HG03139 (cell line): ENCODE data around the gene COPG1.
"Not testable (repeated sequence)": the region's sequence is repeated elsewhere in the genome, so short reads cannot be mapped to it uniquely, and the experiment has no call there.

Source experiments
- ATAC-seq: cut with Tn5 transposase; IDR thresholded peaks from one replicate; pipeline ENCODE4 v1.9.1; 2021; ENCODE audit not compliant: unreplicated experiment

Gene COPG1

GRCh38 chr3:129249284-129250065 is at the start of gene COPG1:
COPG1 (plus strand) TSS chr3:129249606; CDS start chr3:129249710, 104 bp downstream.
- ATAC-seq, result peak; percentile 60

DNA sequence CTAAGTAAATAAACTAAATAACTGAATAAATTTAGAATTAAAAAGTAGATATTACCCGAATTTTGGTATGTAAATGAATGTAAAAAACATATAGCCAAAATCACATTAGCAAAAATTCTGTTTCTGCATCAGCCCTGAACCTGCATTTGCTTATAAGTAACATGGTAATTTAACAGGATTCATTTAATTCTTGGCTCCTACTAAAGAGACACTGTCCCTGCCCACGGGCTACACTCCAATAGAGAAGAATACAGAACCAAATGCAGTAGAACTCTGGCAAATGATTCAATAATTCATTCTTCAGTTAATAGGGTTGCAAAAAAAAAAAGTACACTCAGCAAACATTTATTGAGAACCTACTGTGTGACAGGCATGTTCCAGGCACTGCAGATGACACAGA is 44.9 kb upstream of the COPG1 start:
- ATAC-seq, result no peak

GRCh38 chr3:129205109-129205832 is 44.1 kb upstream of the COPG1 start:
- no peak for ATAC-seq

DNA sequence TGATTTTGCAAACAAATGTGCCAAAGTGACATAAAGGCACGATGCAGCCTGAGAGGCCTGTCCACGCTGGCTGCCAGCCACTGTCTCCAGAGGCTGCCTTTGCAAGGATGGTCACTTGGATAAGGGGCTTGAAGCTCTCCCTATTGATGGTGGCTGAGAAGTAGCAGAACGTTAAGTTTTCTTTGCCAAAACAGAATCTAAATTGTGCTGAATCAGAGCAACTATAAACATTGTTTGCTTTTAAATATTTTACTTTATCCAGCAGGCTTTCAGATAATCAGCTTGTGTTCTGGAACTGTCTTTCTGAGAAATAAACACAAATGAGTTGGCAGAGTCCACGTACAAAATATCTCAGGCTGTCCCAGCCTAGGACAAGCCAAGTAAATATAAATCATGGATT is 41.9 kb upstream of the COPG1 start:
- no peak for ATAC-seq

DNA sequence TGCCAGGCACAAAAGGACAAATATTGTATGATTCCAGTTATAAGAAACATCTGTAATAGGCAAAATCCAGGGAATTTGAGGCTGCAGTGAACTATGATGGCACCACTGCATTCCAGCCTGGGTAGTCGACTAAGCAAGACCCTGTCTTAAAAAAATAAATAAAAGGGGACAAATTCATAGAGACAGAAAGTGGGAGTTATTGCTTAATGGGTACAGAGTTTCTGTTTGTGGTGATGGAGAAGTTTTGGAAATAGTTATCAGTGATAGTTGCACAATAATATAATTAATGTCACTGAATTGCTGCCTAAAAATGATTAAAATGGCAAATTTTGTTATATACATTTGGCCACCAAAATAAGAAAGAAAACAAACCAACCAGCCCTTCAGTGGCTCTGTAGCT is 38.1 kb upstream of the COPG1 start:
- ATAC-seq, result no peak

DNA sequence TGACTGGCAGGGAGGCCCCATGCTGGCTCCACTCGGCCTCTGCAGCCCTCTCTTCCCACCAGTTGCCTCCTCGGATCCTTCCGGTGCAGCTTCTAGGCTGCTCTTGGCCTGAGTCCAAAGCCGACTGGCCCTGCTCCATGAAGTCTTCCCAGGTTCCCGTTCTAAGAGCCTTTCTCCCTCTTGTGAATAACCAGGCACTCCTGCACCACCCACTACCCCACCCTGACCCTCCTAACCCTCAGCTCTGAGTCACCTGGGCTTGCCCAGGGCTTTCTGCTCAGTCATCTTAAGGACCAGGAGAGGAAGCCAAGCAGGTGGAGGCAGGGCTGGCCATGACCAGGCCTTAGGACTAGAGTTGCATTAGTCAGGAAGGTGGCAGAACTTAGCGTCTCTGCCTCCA is 37.6 kb upstream of the COPG1 start:
- ATAC-seq, result no peak

DNA sequence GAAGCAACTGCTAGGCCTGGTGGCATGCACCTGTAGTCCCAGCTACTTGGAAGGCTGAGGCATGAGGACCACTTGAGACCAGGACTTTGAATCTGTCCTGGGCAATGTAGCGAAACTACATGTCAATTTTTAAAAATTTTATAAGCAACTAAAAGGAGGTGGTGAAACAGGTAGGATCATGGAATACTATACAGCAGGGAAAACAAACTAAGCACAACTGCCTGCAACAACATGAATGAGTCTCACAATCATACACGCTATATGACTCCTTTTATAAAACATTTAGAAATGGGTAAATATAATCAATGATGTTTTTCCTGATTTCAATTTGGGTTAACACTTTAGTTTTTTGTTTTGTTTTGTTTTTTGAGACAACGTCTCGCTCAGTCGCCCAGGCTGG is 36.2 kb upstream of the COPG1 start:
- ATAC-seq, result no peak

GRCh38 chr3:129218742-129219141 is 30.7 kb upstream of the COPG1 start:
- no peak for ATAC-seq

DNA sequence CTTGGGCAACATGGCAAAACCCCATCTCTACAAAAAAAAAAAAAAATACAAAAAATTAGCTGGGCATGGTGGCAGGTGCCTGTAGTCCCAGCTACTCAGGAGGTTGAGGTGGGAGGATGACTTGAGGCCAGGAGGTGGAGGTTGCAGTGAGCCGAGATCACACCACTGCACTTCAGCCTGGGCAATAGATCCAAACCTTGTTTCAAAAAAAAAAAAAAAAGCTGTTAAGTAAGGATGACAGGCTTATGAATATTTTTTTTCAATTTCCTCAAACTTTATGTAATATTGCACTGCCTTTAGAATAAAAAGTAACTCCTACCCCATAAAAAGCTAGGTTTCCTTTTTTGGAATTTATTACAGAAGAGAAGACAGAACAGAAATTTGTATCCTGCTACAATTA is 25.0 kb upstream of the COPG1 start:
- ATAC-seq, result not testable (repeated sequence)

- ATAC-seq, result no peak
Observed at GRCh38 chr3:129224984-129225393, 24.4 kb upstream of the COPG1 start.

DNA sequence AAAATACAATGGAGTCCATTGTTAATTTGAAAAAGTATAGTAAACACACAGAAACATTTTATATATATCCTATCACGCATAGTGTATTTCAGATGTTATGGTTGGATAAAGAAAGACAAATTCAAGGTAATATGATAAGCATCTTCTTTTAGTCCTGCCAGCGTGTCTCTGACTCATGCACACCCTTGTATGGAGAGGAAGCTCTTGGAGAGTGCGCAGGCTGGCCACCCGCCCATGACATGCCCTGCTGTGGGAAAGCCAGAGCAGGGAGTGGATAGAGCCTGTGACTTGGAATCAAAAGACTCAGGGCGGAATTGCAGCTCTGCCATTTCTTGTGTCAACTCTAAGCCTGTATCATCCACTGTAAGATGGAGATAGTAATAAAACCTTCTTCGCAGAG is 23.0 kb upstream of the COPG1 start:
- ATAC-seq, result no peak

- ATAC-seq, result no peak
Observed at GRCh38 chr3:129228891-129229585, 20.4 kb upstream of the COPG1 start.

- no peak for ATAC-seq
Observed at GRCh38 chr3:129230311-129231019, 18.9 kb upstream of the COPG1 start.

GRCh38 chr3:129231331-129232119 is 17.9 kb upstream of the COPG1 start:
- ATAC-seq, result no peak

DNA sequence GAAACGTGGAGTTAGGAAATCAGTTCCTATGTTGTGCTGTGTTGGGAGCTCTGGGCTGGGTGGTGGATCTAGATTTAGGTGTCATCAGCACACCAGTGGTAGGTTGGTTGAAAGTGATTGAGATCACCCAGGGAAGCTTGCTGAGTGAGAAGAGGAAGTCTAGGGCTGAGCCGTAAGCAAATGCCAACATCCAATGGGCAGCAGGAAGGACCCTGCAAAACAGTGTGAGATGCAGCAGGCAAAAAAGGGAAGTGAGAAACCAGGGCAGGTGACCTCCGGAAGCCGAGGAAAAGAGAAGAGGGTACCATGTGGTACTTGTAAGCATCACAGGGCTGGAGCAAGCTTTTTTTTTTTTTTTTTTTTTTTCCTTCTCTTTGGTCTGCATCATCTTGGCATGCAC is 15.9 kb upstream of the COPG1 start:
- peak; percentile 89 for ATAC-seq

DNA sequence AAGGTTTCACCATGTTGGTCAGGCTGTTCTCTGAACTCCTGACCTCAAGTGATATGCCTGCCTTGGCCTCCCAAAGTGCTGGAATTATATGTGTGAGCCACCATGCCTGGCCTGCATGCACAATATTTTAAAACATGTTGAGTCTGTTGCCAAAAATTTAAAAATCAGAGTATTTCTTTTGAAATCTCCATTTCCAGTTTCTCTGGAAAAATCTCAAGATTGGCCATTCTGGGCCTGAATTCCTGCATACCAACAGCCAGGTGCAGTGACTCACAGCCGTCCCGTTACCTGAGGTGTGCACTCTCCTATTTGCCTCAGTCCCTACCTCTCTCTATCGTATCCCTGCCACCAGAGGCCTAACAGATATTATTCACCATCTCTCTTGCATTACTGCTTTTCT is 15.0 kb upstream of the COPG1 start:
- ATAC-seq, result no peak

DNA sequence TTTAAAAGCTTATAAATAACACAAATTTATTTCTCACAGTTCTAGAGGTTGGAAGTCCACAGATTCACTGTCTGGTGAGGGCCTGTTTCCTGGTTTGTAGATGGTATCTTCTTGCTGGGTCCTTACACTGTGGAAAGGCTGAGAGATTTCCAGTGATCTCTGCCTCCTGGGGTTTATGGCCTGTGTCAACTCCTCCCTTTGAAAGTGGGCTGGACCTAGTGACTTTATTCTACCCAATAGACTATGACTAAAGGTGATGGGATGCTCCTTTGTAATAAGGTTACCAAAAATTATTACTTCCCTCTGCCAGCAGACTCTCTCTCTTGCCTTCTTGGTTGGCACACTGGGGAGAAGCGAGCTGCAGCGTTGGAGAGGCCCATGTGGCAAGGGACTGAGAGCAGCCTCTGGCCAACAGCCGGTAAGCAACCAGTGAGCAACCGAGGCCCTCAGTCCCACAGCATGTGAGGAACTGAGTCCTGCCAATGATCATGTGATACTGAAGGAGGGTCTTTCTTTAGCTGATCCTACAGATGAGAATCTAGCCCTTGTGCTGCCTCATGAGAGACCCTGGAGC is 14.0 kb upstream of the COPG1 start:
- ATAC-seq, result no peak

GRCh38 chr3:129238945-129239705 is 10.3 kb upstream of the COPG1 start:
- no peak for ATAC-seq

DNA sequence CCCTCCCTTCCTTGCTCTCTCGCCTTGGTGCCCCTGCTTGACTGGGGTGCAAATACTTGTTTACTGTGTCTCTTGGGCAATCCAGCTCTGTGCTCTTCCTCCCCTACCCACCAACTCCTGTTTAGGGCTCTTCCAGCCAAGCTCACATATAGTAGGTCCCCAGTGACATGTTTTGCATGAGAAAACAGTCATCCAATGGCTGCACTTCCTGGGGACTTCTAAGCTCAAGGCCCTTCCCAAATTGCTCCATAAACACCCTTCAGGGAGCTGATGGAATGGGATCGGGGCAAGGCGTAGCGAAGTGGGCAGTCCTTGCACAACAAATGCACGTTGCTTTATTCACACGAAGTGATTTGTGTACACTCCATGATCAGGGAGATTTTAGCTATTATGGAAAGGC is 9.4 kb upstream of the COPG1 start:
- ATAC-seq, result no peak
